Measurements from ENCODE around the gene KAT14.

DNA sequence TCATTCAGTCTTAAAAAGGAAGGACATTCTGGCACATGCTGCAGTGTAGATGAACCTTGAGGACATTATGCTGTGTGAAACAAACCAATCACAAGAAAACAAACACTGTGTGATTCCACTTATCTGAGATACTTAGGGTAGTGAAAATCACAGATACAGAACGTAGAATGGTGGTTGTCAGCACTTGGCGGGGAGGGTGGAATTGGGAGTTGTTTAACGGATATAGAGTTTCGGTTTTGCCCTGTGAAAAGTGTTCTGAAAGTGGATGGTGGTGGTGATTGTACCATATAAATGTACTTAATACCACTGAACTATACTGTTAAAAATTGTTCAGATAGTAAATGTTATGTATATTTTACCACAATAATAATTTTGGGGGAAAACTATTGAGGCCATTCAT, 18.4 kb downstream of the KAT14 start:
- no peak for TF ChIP-seq EP300 (IDR thresholded peaks at IDR 0.05)
- TF ChIP-seq, protein P1, sequence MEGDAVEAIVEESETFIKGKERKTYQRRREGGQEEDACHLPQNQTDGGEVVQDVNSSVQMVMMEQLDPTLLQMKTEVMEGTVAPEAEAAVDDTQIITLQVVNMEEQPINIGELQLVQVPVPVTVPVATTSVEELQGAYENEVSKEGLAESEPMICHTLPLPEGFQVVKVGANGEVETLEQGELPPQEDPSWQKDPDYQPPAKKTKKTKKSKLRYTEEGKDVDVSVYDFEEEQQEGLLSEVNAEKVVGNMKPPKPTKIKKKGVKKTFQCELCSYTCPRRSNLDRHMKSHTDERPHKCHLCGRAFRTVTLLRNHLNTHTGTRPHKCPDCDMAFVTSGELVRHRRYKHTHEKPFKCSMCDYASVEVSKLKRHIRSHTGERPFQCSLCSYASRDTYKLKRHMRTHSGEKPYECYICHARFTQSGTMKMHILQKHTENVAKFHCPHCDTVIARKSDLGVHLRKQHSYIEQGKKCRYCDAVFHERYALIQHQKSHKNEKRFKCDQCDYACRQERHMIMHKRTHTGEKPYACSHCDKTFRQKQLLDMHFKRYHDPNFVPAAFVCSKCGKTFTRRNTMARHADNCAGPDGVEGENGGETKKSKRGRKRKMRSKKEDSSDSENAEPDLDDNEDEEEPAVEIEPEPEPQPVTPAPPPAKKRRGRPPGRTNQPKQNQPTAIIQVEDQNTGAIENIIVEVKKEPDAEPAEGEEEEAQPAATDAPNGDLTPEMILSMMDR (IDR thresholded peaks at IDR 0.05): no peak
- no peak for TF ChIP-seq POLR2AphosphoS5 (IDR thresholded peaks at IDR 0.05)
